ENCODE results near the gene ORC1.

Gene ORC1

GRCh38 chr1:52367272-52367671 is 37.0 kb downstream of the ORC1 start:
- H3K4me3 ChIP-seq (ENCODE audit: low read depth, low read length) = no peak overlapping the region
- no peak for DNase-seq (ENCODE audit: low read depth)
- no peak for TF ChIP-seq CTCF (IDR thresholded peaks at IDR 0.05; ENCODE audit: insufficient read depth, low read depth, low read length, missing control alignments)

GRCh38 chr1:52366517-52366827 is 37.8 kb downstream of the ORC1 start:
- no peak for DNase-seq (ENCODE audit: low read depth)
- TF ChIP-seq CTCF (IDR thresholded peaks at IDR 0.05; ENCODE audit: insufficient read depth, low read depth, low read length, missing control alignments) = no peak
- H3K4me3 ChIP-seq (ENCODE audit: low read depth, low read length) = peak overlapping the region; percentile 94

GRCh38 chr1:52365746-52366516 is 38.3 kb downstream of the ORC1 start, which contains the start of gene CC2D1B:
Gene CC2D1B, minus strand, starts transcription at chr1:52366205. Its CDS starts 1,585 bp downstream, at chr1:52364620.
- peak; percentile 99 for DNase-seq (ENCODE audit: low read depth)
- TF ChIP-seq CTCF (IDR thresholded peaks at IDR 0.05; ENCODE audit: insufficient read depth, low read depth, low read length, missing control alignments) = peak; percentile 14
- H3K4me3 ChIP-seq (ENCODE audit: low read depth, low read length) = peak within 1 kb of the TSS; percentile 94

- no peak for DNase-seq (ENCODE audit: low read depth)
- H3K4me3 ChIP-seq (ENCODE audit: low read depth, low read length) = peak overlapping the region; percentile 94
- no peak for TF ChIP-seq CTCF (IDR thresholded peaks at IDR 0.05; ENCODE audit: insufficient read depth, low read depth, low read length, missing control alignments)
These were observed 39.0 kb downstream of the ORC1 start for GRCh38 chr1:52365071-52365745.

GRCh38 chr1:52364235-52364839 is 39.9 kb downstream of the ORC1 start:
- peak overlapping the region; percentile 94; the same call in 1 of the 2 replicates for H3K4me3 ChIP-seq (ENCODE audit: low read depth, low read length)
- peak; percentile 2 for TF ChIP-seq CTCF (IDR thresholded peaks at IDR 0.05; ENCODE audit: insufficient read depth, low read depth, low read length, missing control alignments)
- DNase-seq (ENCODE audit: low read depth) = no peak

GRCh38 chr1:52360595-52360968 is 43.6 kb downstream of the ORC1 start:
- no peak for DNase-seq (ENCODE audit: low read depth)
- TF ChIP-seq CTCF (IDR thresholded peaks at IDR 0.05; ENCODE audit: insufficient read depth, low read depth, low read length, missing control alignments) = no peak
- H3K4me3 ChIP-seq (ENCODE audit: low read depth, low read length) = no peak overlapping the region

Data from GM12865 (cell line).